NCI-H2029 treated with DMSO at 0.1 percent for 48 hours (cell line): ENCODE results near the gene DLGAP4.
"Not testable (repeated sequence)": the region's sequence is repeated elsewhere in the genome, so short reads cannot be mapped to it uniquely, and the experiment has no call there.

Source experiments
- DNase-seq: peaks from one replicate; lab custom pipeline; 2025; lab: John Stamatoyannopoulos, UW

DLGAP4 gene

GRCh38 chr20:36498386-36499179, 192.4 kb downstream of the DLGAP4 start:
- DNase-seq = no peak

DNA sequence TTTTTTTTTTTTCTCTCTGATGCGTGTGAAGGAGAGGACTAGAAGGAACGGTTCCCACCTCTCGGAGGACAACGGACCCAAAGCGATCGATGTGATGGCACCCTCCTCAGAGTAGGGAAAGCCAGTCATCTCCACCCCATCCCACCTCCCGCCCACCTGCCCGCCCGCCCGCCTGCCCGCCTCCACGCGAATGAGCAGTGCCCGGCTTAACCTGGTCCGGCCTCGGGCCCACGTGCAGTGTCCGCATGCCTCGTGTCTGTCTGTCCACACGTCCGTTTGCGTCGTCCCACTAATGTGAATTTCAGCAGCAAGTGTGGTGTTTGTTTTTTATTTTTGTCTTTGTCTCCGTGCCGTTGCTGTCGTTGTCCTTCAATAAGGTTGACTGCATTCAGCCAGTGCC, 193.1 kb downstream of the DLGAP4 start:
- no peak for DNase-seq

DNA sequence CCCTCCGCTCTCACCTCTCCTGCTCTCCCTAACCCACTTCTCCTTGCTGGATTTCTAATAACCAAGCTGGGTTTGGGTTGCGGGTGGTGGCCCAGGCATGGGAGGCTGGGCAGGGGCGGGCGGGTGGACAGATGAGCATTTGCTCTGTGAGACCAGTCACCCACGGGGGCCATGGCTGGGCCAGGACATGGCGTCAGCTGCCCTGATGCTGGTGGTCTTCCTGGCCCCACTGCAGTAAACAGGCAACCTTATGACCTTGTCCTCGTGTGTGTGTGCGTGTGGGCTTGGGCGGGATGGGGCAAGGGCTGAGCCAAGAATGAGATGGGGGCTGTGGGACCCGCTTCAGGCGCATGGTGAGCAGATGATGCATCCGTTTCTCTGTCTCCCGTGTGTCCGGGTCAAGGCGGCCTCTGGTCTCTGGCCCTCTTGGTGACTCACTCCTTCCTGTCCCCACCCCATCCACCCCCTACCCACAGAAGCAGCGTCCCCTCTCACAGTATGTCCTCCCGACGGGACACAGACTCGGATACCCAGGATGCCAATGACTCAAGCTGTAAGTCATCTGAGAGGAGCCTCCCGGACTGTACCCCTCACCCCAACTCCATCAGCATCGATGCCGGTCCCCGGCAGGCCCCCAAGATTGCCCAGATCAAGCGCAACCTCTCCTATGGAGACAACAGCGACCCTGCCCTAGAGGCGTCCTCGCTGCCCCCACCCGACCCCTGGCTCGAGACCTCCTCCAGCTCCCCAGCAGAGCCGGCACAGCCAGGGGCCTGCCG, 193.8 kb downstream of the DLGAP4 start:
- DNase-seq = no peak

DNA sequence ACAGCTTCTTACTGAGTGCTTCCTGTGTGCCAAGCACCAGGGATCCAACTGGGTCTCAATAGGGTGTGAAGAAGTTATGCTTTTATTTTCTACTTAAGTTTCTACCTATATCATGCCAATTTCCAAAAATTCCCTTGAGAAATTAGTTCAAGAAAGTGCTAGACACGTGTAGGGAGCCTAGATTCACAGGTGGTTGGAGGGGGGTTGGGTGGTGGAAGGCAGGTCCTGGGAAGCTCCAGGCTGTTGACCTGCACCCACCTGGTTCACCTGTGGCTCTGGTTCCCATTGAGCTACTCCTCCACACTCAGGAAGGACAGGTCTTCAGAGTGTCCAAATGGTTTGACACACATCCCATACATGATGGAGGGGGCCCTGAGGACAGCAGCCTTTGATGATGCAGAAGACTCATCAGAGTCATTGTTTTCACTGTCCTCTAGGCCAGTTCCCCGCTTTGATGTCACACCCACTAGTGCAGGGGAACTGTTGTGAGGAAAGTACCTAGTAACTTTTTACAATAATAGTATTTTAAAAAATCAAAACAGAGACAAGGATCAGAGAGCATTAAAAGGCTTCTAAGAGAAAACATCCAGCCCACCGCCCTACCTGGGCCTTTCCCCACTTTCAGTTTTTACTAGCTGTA, 195.3 kb downstream of the DLGAP4 start:
- DNase-seq = no peak

DNA sequence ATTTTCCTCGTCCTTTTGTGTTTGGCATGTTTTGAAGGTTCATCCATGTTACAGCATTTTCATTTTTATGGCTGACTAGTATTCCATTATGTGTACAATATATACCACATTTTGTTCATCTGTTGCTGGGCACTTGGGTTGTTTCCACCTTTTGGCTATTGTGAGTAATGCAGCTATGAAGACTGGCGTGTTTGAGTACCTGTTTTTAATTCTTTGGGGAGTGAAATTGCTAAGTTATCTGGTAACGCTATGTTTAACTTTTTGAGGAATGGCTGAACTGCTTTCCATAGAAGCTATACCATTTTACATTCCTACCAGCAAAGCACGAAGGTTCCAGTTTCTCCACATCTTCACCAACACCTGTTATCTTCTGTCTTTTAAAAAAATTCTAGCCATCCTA, 198.2 kb downstream of the DLGAP4 start:
- DNase-seq = no peak

- DNase-seq = no peak
These were observed 200.1 kb downstream of the DLGAP4 start for GRCh38 chr20:36506253-36506652.

- no peak for DNase-seq
These were observed 201.6 kb downstream of the DLGAP4 start for GRCh38 chr20:36507746-36508145.

- no peak for DNase-seq
These were observed 213.0 kb downstream of the DLGAP4 start for GRCh38 chr20:36519012-36519719.

DNA sequence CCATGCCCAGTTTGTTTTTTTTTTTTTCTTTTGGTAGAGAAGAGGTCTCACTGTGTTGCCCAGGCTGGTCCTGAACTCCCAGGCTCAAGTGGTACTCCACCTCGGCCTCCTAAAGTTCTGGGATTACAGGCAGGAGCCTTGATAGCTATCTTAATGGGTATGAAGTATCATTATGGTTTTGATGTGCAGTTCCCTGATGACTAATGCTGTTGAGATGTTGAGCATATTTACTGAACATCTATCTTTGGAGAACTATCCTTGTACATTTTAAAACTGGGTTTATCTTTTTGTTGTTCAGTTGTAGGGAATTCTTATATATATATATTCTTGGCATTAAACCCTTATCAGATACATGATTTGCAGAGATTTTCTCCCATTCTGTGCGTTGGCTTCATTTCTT, 213.8 kb downstream of the DLGAP4 start:
- no peak for DNase-seq

- DNase-seq = no peak
These were observed 215.4 kb downstream of the DLGAP4 start for GRCh38 chr20:36521526-36521925.

GRCh38 chr20:36522412-36522811, 216.3 kb downstream of the DLGAP4 start:
- not testable (repeated sequence) for DNase-seq

GRCh38 chr20:36523341-36523740, 217.2 kb downstream of the DLGAP4 start:
- DNase-seq = no peak

GRCh38 chr20:36525620-36526365, 219.7 kb downstream of the DLGAP4 start:
- DNase-seq = no peak

GRCh38 chr20:36526521-36527011, 220.4 kb downstream of the DLGAP4 start:
- DNase-seq = no peak

GRCh38 chr20:36527331-36528125, 221.4 kb downstream of the DLGAP4 start:
- DNase-seq = no peak

DNA sequence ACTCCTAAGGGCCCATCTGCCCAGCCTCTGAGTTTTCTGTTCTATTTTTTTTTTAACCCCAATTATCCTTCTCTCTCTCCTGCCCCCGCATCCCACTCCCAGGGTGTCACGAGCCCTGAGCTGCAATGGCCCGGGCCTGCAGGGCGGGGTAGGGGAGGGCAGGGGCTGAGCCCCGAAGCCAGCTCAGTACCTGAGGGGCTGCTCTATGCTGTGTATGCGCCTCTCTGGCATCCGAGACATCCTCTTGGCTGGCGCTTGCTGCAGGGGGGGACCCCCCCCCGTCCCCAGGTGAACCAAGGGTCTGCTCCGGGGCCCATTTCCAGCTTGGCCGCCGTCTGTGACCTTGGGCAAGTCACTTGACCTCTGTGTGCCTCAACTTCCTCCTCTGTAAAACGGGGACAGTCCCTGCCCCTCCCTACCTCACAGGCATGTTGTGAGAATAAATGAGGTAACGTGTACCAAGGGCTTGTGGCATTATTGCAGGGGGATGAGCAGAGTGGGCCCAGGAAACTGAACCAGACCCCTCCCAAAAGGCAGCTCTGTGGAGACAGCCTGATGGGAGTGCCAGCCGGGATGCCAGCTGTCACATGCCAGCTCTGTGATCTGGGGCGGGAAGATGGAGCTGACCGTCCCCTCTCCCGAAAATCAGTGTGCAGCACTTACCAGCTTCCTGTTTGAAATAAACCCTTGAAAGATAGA, 222.2 kb downstream of the DLGAP4 start:
- DNase-seq = no peak

- no peak for DNase-seq
These were observed 222.8 kb downstream of the DLGAP4 start for GRCh38 chr20:36528875-36529417.

GRCh38 chr20:36532388-36532787, 226.2 kb downstream of the DLGAP4 start:
- DNase-seq = no peak

GRCh38 chr20:36532822-36533221, 226.7 kb downstream of the DLGAP4 start:
- DNase-seq = no peak
